K562 (cell line): ENCODE results near the gene RBFOX2.

Source experiments
- ERF ChIP-seq: fragments of 450-650 bp; formaldehyde crosslinking; IDR thresholded peaks from 2 replicates; pipeline ENCODE4 v1.4.0; 2020; ENCODE audit warnings: mild to moderate bottlenecking, mixed read lengths
- NR2C1 ChIP-seq, 2 experiments: fragments of 450-650 bp; IDR thresholded peaks; 2 replicates each; pipeline ENCODE4 v1.6.1; 2017; ENCODE audit warnings: mild to moderate bottlenecking in 2 of 2, antibody characterized with exemption in 1 of 2, inconsistent platforms in 1 of 2, missing compliant biosample characterization in 1 of 2, missing genetic modification characterization in 1 of 2
- TAF15 ChIP-seq: fragments of 200-400 bp; formaldehyde crosslinking; IDR thresholded peaks from 2 replicates; pipeline ENCODE4 v1.6.1; 2017; ENCODE audit warnings: mild to moderate bottlenecking, low read depth, low read length, moderate library complexity

DNA sequence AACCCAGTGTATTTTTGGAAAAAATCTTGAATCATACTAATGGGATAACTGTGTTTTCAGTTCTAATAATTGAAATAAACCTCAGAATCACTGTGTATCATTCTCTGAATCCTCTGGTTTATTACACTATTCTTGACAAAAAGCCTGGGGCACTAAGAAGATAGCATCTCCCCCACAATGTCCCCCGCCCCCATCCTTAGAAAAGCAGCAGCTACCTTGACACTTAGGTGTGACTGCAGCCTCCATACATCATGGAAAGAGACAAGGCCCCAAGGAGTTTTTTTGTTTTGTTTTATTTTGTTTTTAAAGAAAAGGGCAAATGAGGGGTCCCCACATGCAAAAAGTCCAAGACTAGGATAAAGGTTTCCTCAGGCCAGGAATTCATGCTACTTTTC, 186.1 kb downstream of the RBFOX2 start:
- TF ChIP-seq NR2C1 (IDR thresholded peaks at IDR 0.05) (no peak), NR2C1 (tag; IDR thresholded peaks at IDR 0.05) (no peak), TAF15 (no peak), ERF (CRISPR knock-in tag) (no peak)
